ENCODE data around the gene PIP. TPM values are rescaled to one million over a fixed set of nuclear protein-coding genes. Genes with fewer than 3 reads are reported as not detected.
"Not testable (repeated sequence)": the region's sequence is repeated elsewhere in the genome, so short reads cannot be mapped to it uniquely, and the experiment has no call there.

PIP gene, protein sequence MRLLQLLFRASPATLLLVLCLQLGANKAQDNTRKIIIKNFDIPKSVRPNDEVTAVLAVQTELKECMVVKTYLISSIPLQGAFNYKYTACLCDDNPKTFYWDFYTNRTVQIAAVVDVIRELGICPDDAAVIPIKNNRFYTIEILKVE
- not detected for polyA plus RNA-seq

DNA sequence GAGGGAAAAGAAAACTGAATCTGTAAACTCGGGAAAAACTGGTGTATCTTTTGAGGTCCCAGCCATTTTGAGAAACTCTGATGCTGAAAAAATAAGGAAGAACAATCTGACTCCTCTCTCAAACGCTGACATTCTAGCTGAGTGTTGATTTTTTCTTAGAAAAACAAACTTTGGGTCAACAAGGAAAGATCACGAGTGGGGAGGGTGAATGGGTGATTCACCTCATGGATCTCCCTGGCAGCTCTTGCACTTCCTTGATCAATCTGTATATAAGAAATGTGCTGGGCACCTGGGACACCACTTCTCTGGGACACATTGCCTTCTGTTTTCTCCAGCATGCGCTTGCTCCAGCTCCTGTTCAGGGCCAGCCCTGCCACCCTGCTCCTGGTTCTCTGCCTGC, at the start of gene PIP:
Gene PIP (plus strand): TSS at position 297 of the 400 bp plus-strand sequence. CDS start 40 bp downstream, at position 337.
- Mint-ChIP-seq H3K36me3 (no peaks in the 10 kb centered on the region), H3K27ac (no peak within 1 kb of the TSS)
- DNase-seq = no peak

DNA sequence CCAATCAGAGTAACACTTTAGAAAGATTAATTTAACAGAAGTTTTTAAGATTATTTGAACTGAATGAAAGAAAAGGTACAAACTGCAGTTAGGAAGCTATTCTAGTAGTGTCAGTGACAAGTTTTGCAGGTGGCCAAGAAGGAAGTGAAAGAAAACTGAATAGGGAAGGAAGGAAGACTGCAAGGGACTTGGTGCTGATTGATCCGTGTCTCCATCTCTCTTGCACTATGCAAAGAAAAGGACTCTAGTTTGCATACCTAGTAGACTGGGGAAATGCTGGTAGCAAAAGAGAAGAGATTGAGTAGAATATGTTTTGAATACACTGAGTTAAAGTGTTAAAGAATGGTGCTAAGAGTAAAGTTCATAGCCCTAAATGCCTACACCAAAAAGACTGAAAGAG, 46.8 kb upstream of the PIP start:
- Mint-ChIP-seq H3K27me3 (ENCODE audit: low read depth in 3 of 3) (peaks cover 1 to 9% (median 3%) of the 10 kb centered on the region in 3 donors), H3K27ac (no peak overlapping the region), H3K4me3 (no peak overlapping the region), H3K9me3 (peaks cover 0 to 8% (median 6%) of the 10 kb centered on the region in 6 donors), H3K36me3 (peaks cover 0 to 4% (median 0%) of the 10 kb centered on the region in 3 donors), H3K4me1 (no peaks in the 10 kb centered on the region)
- no peak for DNase-seq

More for the DNA sequence above, at the start of gene PIP:
- Mint-ChIP-seq H3K27me3 (ENCODE audit: low read depth in 3 of 3) (peaks cover 1 to 13% (median 3%) of the 10 kb centered on the region in 3 donors), H3K4me3 (no peak within 1 kb of the TSS), H3K4me1 (no peaks in the 10 kb centered on the region), H3K9me3 (peaks cover 0 to 4% (median 0%) of the 10 kb centered on the region in 6 donors)

DNA sequence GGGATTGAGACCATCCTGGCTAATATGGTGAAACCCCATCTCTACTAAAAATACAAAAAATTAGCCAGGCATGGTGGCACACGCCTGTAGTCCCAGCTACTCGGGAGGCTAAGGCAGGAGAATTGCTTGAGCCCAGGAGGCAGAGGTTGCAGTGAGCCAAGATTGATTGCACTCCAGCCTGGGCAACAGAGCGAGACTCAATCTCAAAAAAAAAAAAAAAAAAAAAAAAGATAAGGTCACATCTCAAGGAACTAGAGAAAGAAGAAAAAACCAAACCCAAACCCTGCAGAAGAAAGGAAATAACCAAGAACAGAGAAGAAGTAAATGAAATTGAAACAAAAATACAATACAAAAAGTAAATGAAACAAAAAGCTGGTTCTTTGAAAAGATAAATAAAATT, 46.3 kb upstream of the PIP start:
- not testable (repeated sequence) for H3K9me3 Mint-ChIP-seq; H3K27me3 Mint-ChIP-seq (ENCODE audit: low read depth in 3 of 3); H3K4me1 Mint-ChIP-seq; H3K27ac Mint-ChIP-seq; DNase-seq; H3K4me3 Mint-ChIP-seq; H3K36me3 Mint-ChIP-seq

DNA sequence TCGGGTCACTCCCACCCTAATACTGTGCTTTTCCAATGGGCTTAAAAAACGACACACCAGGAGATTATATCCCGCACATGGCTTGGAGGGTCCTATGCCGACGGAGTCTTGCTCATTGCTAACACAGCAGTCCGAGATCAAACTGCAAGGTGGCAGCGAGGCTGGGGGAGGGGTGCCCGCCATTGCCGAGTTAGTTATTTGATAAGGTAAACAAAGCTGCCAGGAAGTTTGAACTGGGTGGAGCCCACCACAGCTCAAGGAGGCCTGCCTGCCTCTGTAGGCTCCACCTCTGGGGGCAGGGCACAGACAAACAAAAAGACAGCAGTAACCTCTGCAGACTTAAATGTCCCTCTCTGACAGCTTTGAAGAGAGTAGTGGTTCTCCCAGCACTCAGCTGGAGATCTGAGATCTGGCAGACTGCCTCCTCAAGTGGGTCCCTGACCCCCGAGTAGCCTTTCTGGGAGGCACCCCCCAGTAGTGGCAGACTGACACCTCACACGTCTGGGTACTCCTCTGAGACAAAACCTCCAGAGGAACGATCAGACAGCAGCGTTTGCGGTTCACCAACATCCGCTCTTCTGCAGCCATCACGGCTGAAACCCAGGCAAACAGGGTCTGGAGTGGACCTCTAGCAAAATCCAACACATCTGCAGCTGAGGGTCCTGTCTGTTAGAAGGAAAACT, 43.2 kb upstream of the PIP start:
- H3K4me1 Mint-ChIP-seq; H3K4me3 Mint-ChIP-seq; H3K27ac Mint-ChIP-seq; H3K9me3 Mint-ChIP-seq; H3K36me3 Mint-ChIP-seq; DNase-seq; H3K27me3 Mint-ChIP-seq (ENCODE audit: low read depth in 3 of 3): not testable (repeated sequence)

DNA sequence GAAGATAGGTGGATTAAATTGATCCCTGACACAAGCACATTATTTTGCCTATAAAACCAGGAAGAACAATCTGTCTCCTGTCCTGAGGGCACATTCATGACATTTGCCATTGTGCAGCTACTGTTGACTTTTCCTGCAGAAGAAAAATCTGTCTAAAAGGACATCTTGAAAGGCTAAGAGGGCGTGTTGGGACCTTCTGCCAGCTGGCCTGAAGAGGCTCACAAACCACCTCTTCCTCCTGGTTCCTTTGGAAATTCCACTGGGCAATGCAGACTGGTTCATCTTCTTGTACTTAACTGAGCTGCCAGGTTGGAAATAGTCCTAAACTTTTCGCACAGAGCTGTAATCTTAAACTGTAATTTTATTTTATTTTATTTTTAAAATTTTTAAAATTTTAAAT, 35.7 kb upstream of the PIP start:
- peaks cover 3 to 7% (median 4%) of the 10 kb centered on the region in 3 donors for H3K27me3 Mint-ChIP-seq (ENCODE audit: low read depth in 3 of 3)
- no peak for DNase-seq

DNA sequence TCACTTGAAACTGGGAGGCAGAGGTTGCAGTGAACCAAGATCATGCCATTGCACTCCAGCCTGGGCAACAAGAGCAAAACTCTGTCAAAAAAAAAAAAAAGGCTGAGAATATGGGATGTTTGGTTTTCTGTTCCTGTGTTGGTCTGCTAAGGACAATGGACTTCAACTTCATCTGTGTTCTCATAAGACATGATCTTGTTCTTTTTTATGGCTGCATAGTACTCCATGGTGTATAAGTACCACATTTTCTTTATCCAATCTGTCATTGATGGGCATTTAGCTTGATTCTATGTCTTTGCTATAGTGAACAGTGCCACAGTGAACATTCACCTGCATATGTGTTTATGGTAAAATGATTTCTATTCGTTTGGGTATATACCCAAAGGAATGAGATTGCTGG, 32.3 kb upstream of the PIP start:
- not testable (repeated sequence) for H3K27ac Mint-ChIP-seq

More for the DNA sequence above, 35.7 kb upstream of the PIP start:
- H3K36me3 Mint-ChIP-seq = peaks cover 0 to 3% (median 0%) of the 10 kb centered on the region in 3 donors
- H3K4me3 Mint-ChIP-seq = no peak overlapping the region
- peaks cover 5 to 36% (median 12%) of the 10 kb centered on the region in 6 donors for H3K9me3 Mint-ChIP-seq
- H3K4me1 Mint-ChIP-seq = no peaks in the 10 kb centered on the region
- no peak overlapping the region for H3K27ac Mint-ChIP-seq

DNA sequence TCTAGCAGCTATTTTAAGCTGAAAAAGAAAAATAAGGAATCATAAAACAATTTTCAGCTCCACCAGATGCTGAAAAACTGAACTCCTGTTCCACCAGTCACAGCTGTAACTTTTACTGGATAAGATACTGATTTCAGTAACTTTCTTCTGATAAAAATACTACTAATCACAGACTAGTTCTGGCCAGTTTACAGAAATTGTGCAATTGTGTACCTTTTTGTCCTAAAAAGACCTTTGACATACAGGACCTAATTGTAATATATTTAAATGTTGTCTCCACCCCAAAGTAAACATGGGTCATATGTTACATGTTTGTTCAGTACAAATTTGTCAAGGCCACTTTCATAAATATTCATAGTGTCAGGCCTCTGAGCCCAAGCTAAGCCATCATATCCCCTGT, 27.1 kb upstream of the PIP start:
- Mint-ChIP-seq H3K27me3 (ENCODE audit: low read depth in 3 of 3) (peaks cover 0 to 2% (median 2%) of the 10 kb centered on the region in 3 donors), H3K9me3 (peaks cover 2 to 11% (median 6%) of the 10 kb centered on the region in 6 donors), H3K36me3 (peaks cover 0 to 2% (median 0%) of the 10 kb centered on the region in 3 donors)

More for the DNA sequence above, 32.3 kb upstream of the PIP start:
- H3K36me3 Mint-ChIP-seq; H3K27me3 Mint-ChIP-seq (ENCODE audit: low read depth in 3 of 3); DNase-seq; H3K4me1 Mint-ChIP-seq; H3K4me3 Mint-ChIP-seq: not testable (repeated sequence)
- peaks cover 6 to 36% (median 12%) of the 10 kb centered on the region in 6 donors for H3K9me3 Mint-ChIP-seq

DNA sequence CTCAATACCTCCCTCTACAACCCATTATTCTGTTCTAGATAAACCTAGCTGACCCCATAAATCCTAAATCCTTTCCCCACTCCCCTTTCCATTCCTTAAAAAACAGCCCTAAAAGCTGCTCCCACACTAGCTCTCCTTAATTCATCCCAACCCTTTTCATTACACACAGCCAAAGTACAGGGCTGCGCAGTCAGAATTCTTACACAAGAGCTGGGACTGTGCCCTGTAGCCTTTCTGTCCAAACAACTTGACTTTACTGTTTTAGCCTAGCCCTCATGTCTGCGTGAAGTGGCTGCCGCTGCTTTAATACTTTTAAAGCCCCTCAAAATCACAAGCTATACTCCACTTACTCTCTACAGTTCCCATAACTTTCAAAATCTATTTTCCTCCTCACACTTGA, 23.9 kb upstream of the PIP start:
- not testable (repeated sequence) for H3K27ac Mint-ChIP-seq; H3K9me3 Mint-ChIP-seq; H3K36me3 Mint-ChIP-seq; DNase-seq; H3K4me1 Mint-ChIP-seq; H3K4me3 Mint-ChIP-seq; H3K27me3 Mint-ChIP-seq (ENCODE audit: low read depth in 3 of 3)

More for the DNA sequence above, 27.1 kb upstream of the PIP start:
- Mint-ChIP-seq H3K4me3 (no peak overlapping the region), H3K4me1 (no peaks in the 10 kb centered on the region), H3K27ac (no peak overlapping the region)
- DNase-seq = no peak

DNA sequence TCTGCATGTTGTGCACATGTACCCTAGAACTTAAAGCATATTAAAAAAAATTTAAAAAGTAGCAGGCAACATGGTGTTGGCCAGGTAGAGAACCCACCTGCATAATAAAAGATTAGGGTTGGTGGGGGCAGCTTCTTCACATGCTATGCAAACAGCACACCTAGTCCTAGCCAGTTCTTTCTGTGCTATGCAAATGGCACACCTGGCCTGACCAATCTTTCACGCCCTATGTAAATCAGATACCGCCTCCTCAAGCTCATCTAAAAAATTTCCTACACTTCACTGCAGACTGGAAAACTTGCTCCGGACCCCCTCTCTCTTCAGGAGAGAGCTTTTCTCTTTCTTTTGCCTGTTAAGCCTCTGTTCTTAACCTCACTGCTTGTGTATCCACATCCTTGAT, 14.5 kb upstream of the PIP start:
- no peak overlapping the region for H3K4me3 Mint-ChIP-seq
- no peaks in the 10 kb centered on the region for H3K4me1 Mint-ChIP-seq
- peaks cover 0 to 4% (median 0%) of the 10 kb centered on the region in 3 donors for H3K36me3 Mint-ChIP-seq
- H3K27ac Mint-ChIP-seq = no peak overlapping the region
- no peak for DNase-seq
- peaks cover 11 to 23% (median 14%) of the 10 kb centered on the region in 6 donors for H3K9me3 Mint-ChIP-seq
- peaks cover 0 to 4% (median 1%) of the 10 kb centered on the region in 3 donors for H3K27me3 Mint-ChIP-seq (ENCODE audit: low read depth in 3 of 3)

DNA sequence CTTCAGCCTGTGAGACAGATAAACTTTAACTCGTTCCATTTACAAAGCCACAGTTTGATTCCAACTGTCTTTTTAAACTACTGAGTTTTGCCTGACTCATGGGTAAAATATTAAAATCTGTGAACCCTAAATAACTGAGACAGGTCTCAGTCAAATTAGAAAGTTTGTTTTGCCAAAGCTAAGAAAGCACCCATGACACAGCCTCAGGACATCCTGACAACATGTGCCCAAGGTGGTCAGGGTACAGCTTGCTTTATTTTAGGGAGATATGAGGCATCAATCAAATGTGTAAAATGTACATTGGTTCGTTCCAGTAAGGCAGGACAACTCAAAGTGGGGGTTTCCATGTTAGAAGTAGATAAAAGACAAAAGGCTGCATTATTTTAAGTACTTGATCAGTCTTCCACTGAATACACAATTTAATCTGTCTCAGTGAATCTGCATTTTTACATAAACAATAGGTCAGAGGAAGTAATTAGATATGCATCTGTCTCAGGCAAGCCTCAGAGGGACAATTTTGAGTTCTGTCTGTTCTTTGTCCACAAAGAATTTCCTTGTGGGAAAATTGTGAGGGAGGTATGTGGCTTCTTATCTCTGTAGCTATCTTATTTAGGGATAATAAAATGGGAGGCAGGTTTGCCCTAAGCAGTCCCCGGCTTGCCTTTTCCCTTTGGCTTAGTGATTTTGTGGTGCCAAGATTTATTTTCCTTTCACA, 11.0 kb upstream of the PIP start:
- no peak for DNase-seq
- Mint-ChIP-seq H3K9me3 (peaks cover 11 to 27% (median 16%) of the 10 kb centered on the region in 6 donors), H3K4me3 (no peak overlapping the region), H3K4me1 (no peaks in the 10 kb centered on the region), H3K27ac (no peak overlapping the region), H3K27me3 (ENCODE audit: low read depth in 3 of 3) (peaks cover 0 to 1% (median 0%) of the 10 kb centered on the region in 3 donors), H3K36me3 (peaks cover 0 to 4% (median 0%) of the 10 kb centered on the region in 3 donors)

DNA sequence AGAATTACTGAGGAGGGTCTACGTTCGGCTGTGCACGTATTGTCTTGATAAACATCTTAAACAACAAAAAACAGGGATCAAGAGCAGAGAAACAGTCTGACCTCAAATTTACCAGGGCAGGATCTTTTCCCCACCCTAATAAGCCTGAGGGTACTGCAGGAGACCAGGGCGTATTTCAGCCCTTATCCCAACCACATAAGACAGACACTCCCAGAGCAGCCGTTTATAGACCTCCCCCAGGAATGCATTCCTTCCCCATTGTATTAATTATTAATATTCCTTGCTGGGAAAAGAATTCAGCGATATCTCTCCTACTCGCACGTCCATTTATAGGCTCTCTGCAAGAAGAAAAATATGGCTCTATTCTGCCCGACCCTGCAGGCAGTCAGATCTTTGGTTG, 8.6 kb upstream of the PIP start:
- peaks cover 11 to 36% (median 16%) of the 10 kb centered on the region in 6 donors for H3K9me3 Mint-ChIP-seq
- H3K4me3 Mint-ChIP-seq; H3K4me1 Mint-ChIP-seq; H3K36me3 Mint-ChIP-seq; H3K27ac Mint-ChIP-seq; DNase-seq; H3K27me3 Mint-ChIP-seq (ENCODE audit: low read depth in 3 of 3): not testable (repeated sequence)

DNA sequence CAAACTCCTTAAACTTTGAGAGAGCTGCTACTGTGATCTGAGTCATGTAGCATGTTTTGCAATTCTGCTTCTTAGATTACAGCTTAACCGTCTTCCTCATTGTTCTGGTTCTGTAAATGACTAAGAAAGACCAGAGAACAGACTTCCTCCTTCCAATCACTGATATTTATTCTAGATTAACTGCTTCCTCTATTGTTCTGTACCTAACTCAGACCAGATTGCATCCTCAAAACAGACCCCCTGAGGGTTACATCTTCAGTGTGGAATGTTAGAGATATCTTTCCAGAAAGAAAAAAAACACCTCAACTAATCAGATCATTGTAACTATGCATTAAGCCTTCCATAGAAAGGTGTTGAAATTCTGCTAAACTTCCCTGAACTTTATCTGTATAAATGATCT, 5.7 kb upstream of the PIP start:
- Mint-ChIP-seq H3K27me3 (ENCODE audit: low read depth in 3 of 3) (peaks cover 0 to 3% (median 1%) of the 10 kb centered on the region in 3 donors), H3K4me3 (no peak overlapping the region), H3K27ac (no peak overlapping the region), H3K4me1 (no peaks in the 10 kb centered on the region), H3K9me3 (peaks cover 7 to 36% (median 16%) of the 10 kb centered on the region in 6 donors), H3K36me3 (no peaks in the 10 kb centered on the region)
- DNase-seq = no peak

DNA sequence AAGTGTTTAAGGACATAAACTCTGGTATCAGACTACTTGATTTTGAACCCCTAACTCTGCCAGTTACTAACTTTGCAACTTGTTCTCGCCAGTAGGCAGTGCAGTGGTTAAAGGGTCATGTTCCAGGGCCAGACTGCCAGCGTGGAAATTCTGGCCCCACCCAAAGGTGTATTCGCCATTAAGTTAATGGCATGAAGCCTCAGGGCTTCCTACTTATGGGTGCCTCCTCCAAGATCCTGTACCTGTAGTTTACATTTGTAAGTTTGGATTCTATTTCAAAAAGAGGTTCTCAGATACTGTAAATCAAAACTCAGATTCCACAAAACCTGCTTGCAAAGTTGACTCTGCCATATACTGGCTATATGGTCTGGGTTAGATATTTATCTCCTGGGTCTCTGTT, 2.8 kb upstream of the PIP start:
- Mint-ChIP-seq H3K4me3 (no peak overlapping the region), H3K36me3 (no peaks in the 10 kb centered on the region), H3K4me1 (no peaks in the 10 kb centered on the region), H3K27me3 (ENCODE audit: low read depth in 3 of 3) (peaks cover 1 to 3% (median 3%) of the 10 kb centered on the region in 3 donors), H3K27ac (no peak overlapping the region), H3K9me3 (peaks cover 0 to 24% (median 7%) of the 10 kb centered on the region in 6 donors)
- DNase-seq = no peak

DNA sequence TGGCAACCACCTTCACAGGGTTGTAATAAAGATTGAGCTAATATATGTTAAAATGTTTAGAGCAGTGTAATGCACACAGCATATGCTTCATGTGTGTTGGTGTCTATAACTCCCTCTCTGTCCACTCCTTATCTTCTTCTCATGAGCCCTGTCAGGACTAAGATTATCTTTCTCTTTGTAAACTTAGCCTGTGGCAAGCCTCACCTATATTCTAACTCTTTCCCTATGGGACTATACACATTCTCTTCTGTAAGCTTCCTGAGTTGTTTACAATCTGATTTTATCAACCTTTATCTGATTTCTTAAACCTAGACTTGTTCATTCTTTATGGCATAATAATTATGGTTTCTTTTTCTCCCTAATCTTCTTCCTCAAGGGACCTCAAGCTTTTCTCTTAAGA, 2.4 kb upstream of the PIP start:
- no peaks in the 10 kb centered on the region for H3K4me1 Mint-ChIP-seq
- H3K36me3 Mint-ChIP-seq = no peaks in the 10 kb centered on the region
- H3K9me3 Mint-ChIP-seq = peaks cover 0 to 21% (median 5%) of the 10 kb centered on the region in 6 donors
- H3K27me3 Mint-ChIP-seq (ENCODE audit: low read depth in 3 of 3) = peaks cover 1 to 5% (median 3%) of the 10 kb centered on the region in 3 donors
- DNase-seq = no peak
- H3K4me3 Mint-ChIP-seq = no peak overlapping the region
- H3K27ac Mint-ChIP-seq = no peak overlapping the region
